ENCODE measurements around the gene ATP5F1E.
"Not testable (repeated sequence)": the region's sequence is repeated elsewhere in the genome, so short reads cannot be mapped to it uniquely, and the experiment has no call there.

Gene ATP5F1E

GRCh38 chr20:59019217-59019616 is 12.9 kb downstream of the ATP5F1E start, which contains the start of gene TUBB1:
Gene TUBB1, plus strand, starts transcription at chr20:59019429. Its CDS starts 94 bp downstream, at chr20:59019523.
- DNase-seq (ENCODE audit: low spot score): no peak

GRCh38 chr20:59018817-59019216 is 13.3 kb downstream of the ATP5F1E start:
- no peak for DNase-seq (ENCODE audit: low spot score)

GRCh38 chr20:59017493-59018231 is 14.5 kb downstream of the ATP5F1E start:
- no peak for DNase-seq (ENCODE audit: low spot score)

GRCh38 chr20:59016795-59017492 is 15.2 kb downstream of the ATP5F1E start:
- no peak for DNase-seq (ENCODE audit: low spot score)

- DNase-seq (ENCODE audit: low spot score): no peak
Observed at GRCh38 chr20:59015812-59016711, 16.1 kb downstream of the ATP5F1E start.

- no peak for DNase-seq (ENCODE audit: low spot score)
Observed at GRCh38 chr20:59015411-59015810, 16.7 kb downstream of the ATP5F1E start.

GRCh38 chr20:59014680-59015389 is 17.3 kb downstream of the ATP5F1E start:
- no peak for DNase-seq (ENCODE audit: low spot score)

GRCh38 chr20:59013959-59014608 is 18.1 kb downstream of the ATP5F1E start:
- DNase-seq (ENCODE audit: low spot score): no peak

- DNase-seq (ENCODE audit: low spot score): no peak
Observed at GRCh38 chr20:59013031-59013951, 18.8 kb downstream of the ATP5F1E start.

- DNase-seq (ENCODE audit: low spot score): not testable (repeated sequence)
Observed at GRCh38 chr20:59011874-59012157, 20.3 kb downstream of the ATP5F1E start.

- peak; percentile 94 for DNase-seq (ENCODE audit: low spot score)
Observed at GRCh38 chr20:59010995-59011873, 20.9 kb downstream of the ATP5F1E start.

GRCh38 chr20:59010321-59010994 is 21.7 kb downstream of the ATP5F1E start:
- DNase-seq (ENCODE audit: low spot score): no peak

- DNase-seq (ENCODE audit: low spot score): no peak
Observed at GRCh38 chr20:59008715-59009336, 23.3 kb downstream of the ATP5F1E start.

- no peak for DNase-seq (ENCODE audit: low spot score)
Observed at GRCh38 chr20:59007665-59008511, 24.2 kb downstream of the ATP5F1E start.

GRCh38 chr20:59006864-59007664 is 25.1 kb downstream of the ATP5F1E start, which contains the start of gene CTSZ:
Gene CTSZ, minus strand, starts transcription at chr20:59007254. Its CDS starts 126 bp downstream, at chr20:59007128.
- DNase-seq (ENCODE audit: low spot score): peak; percentile 81

GRCh38 chr20:59006167-59006863 is 25.8 kb downstream of the ATP5F1E start:
- DNase-seq (ENCODE audit: low spot score): peak; percentile 63

Measured in AG08395 (cell line).